Activated T-cell treated with anti-CD3 and anti-CD28 coated beads for 1 hour (primary cell): ENCODE data around the gene PCDHB3.
"Not testable (repeated sequence)": the region's sequence is repeated elsewhere in the genome, so short reads cannot be mapped to it uniquely, and the experiment has no call there.

Experiments
- DNase-seq: peaks from one replicate; pipeline ENCODE4 v3.0.0-alpha.2; 2020; ENCODE audit warnings: low read depth

The PCDHB3 gene

DNA sequence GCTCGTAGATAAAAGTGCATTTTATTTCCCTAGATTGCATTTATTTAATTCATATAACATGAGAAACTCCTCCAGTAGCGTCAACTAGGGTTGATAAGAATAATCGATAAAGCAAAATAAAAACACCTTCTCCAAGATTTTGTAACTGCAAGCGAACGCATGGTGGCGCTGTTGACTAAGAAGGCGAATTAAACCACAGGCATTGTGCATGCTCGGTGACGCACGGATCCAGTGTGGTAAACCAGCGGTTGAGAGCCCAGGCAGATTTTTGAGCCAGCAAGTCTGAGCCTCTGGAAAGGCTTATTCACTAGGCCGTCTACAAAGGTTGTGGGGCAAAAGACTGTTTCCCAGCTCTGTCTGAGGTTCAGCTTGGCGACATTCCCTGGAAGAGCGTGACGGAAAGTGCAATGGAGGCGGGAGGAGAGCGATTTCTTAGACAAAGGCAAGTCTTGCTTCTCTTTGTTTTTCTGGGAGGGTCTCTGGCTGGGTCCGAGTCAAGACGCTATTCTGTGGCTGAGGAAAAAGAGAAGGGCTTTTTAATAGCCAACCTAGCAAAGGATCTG lies at the start of gene PCDHB3:
PCDHB3 (plus strand) TSS at position 231 of the 563 bp plus-strand sequence; CDS start at position 408, 177 bp downstream.
- DNase-seq: no peak

DNA sequence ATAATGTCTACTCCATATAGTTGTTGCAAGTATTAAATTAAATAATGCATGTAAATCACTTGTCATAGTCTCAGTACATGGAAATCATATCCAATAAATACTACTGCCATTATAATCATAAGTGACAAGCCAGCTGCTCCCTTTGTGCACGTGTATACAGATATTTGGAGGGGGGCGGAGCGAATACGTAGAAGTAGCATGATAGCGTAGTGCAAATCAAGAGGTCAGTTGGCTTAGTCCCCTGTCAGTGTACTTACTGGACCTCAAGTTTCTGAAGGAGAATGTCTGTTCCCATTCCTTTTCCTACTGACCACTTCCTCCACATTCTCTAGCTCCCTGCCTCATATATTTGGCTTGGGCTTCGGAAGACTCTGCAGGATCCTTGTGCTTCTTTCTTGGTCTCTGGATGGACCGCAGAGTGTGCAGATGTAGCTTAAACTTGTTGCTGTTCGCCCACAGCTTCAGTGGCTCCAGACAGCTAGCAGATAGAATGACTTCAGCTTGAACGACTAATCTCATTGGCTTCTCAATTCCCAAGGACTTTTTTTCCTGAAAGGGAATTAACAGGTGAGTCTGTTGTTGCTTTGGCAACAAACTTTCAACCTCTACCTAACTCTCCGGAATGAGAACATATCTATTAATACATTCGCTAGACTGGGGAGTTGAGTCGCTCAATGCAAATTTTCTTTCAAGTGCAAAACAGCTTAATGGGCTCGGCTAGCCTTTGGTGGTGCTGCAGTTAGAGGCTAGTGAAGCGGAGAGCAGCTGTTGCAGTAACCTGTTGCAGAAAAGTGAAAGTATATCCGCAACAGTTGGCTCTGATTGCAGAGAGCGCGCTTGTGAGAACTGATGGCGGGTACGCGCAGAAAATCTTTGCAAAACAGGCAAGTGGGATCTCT lies 49.4 kb upstream of the PCDHB3 start, which contains the start of gene PCDHB1:
PCDHB1 (plus strand) TSS at position 753 of the 899 bp plus-strand sequence; CDS start at position 850, 97 bp downstream.
- no peak for DNase-seq

DNA sequence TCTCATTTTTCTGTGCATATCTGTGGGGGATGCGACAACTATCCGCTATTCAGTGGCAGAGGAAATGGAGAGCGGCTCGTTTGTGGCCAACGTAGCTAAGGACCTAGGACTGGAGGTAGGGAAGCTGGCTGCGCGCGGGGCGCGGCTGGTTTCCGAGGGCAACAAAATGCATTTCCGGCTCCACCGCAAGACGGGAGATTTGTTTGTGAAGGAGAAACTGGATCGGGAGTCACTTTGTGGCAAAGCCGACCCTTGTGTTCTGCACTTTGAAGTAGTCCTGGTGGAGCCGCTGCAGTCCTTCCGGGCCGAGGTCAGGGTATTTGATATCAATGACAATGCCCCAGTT lies 48.8 kb upstream of the PCDHB3 start:
- DNase-seq: no peak

DNA sequence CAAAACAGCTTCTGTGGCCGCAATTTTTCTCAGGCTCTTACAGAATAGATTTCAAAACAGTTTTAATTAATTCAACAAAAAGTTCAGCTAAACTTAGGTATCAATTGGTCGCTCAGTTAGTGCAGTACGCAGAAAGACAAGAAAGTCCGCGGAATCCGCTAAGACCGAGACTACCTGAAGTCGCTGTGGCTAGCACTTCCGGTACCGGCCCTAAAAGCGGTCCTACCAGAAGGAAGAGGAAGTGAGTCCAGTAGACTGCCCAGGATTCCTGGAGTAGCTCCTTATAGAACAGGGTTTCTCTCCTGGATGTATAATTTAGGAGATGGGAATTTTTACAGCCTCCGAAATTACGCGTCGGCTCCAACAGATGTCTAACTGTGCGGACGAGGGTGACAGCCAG lies 22.4 kb upstream of the PCDHB3 start:
- no peak for DNase-seq

DNA sequence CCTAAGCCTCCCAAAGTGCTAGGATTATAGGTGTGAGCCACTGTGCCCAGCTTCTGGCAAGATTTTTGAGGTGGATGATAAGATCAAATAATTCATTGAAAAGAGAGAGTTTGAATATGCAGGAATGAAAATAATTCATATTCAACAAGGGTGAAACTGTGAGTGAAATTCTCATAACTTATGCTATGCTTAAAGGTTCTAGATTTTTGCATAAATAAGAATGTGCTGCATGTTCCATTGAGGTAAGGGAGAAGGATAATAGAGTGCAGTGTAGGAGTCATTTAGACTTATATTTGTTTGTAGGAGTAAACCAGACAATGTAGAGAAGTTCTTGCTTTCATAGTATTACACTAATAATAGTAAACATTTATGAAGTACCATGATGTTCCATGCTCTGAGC lies 18.0 kb upstream of the PCDHB3 start:
- no peak for DNase-seq

DNA sequence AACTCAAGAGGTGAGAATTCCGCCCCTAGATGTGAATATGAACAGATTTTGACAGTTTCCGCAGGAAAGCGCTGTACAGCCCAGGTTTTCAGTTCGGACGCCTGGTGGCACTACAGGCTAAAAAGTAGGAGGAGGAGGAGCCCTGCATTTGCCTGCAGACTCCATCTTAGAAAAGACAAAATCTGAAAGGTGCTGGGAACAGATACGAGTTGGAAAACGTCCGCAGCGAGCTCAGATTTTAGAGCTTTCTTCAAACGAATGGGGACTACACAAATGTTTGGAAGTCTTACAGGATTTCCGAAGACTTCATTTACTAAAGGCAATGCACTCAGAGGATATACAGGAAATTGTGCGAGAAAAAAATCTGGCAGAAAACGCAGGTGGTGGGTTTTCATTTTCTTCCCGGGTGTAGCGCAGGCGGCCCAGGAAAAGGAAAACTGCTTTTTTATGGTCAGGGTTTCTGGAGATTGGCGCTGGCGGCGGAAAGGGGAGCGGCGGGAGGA lies 15.7 kb upstream of the PCDHB3 start:
- DNase-seq: peak; percentile 5

DNA sequence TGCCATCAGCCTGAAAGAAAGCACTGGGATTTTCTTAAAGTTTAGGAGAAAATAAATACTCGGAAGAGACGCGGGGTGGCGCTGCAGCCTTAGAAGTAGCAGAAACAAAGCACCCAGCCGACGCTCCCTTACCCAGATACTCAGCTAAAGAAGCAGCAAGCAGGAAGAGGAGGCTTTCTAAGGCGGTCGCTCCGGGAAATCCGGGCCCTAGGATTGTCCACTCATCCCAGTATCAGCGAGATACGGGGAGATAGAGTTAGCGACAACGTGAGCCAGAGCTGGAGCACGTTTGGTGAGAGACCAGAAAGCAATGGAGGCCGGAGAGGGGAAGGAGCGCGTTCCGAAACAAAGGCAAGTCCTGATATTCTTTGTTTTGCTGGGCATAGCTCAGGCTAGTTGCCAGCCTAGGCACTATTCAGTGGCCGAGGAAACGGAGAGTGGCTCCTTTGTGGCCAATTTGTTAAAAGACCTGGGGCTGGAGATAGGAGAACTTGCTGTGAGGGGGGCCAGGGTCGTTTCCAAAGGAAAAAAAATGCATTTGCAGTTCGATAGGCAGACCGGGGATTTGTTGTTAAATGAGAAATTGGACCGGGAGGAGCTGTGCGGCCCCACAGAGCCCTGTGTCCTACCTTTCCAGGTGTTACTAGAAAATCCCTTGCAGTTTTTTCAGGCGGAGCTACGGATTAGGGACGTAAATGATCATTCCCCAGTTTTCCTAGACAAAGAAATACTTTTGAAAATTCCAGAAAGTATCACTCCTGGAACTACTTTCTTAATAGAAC lies 5.6 kb upstream of the PCDHB3 start, which contains the start of gene PCDHB2:
PCDHB2 (plus strand) TSS at position 135 of the 782 bp plus-strand sequence; CDS start at position 311, 176 bp downstream.
- no peak for DNase-seq

DNA sequence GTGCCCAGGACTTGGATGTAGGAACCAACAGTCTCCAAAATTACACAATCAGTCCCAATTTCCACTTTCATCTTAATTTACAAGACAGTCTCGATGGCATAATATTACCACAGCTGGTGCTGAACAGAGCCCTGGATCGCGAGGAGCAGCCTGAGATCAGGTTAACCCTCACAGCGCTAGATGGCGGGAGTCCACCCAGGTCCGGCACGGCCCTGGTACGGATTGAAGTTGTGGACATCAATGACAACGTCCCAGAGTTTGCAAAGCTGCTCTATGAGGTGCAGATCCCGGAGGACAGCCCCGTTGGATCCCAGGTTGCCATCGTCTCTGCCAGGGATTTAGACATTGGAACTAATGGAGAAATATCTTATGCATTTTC lies 5.0 kb upstream of the PCDHB3 start:
- no peak for DNase-seq

DNA sequence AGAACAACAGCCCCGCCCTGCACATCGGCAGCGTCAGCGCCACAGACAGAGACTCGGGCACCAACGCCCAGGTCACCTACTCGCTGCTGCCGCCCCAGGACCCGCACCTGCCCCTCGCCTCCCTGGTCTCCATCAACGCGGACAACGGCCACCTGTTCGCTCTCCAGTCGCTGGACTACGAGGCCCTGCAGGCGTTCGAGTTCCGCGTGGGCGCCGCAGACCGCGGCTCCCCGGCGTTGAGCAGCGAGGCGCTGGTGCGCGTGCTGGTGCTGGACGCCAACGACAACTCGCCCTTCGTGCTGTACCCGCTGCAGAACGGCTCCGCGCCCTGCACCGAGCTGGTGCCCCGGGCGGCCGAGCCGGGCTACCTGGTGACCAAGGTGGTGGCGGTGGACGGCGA lies 4.1 kb upstream of the PCDHB3 start:
- DNase-seq: not testable (repeated sequence)

DNA sequence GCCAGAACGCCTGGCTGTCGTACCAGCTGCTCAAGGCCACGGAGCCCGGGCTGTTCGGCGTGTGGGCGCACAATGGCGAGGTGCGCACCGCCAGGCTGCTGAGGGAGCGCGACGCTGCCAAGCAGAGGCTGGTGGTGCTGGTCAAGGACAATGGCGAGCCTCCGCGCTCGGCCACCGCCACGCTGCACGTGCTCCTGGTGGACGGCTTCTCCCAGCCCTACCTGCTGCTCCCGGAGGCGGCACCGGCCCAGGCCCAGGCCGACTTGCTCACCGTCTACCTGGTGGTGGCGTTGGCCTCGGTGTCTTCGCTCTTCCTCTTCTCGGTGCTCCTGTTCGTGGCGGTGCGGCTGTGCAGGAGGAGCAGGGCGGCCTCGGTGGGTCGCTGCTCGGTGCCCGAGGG lies 3.7 kb upstream of the PCDHB3 start:
- not testable (repeated sequence) for DNase-seq

DNA sequence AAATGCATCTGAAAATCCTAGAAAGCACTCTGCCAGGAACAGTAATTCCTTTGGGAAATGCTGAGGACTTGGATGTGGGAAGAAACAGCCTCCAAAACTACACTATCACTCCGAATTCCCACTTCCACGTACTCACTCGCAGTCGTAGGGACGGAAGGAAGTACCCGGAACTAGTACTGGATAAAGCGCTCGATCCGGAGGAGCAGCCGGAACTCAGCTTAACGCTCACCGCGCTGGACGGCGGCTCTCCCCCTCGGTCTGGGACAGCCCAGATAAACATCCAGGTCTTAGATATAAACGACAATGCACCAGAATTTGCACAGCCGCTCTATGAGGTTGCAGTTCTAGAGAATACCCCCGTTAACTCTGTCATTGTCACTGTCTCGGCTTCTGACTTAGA lies 786 bp downstream of the PCDHB3 start:
- DNase-seq: no peak

DNA sequence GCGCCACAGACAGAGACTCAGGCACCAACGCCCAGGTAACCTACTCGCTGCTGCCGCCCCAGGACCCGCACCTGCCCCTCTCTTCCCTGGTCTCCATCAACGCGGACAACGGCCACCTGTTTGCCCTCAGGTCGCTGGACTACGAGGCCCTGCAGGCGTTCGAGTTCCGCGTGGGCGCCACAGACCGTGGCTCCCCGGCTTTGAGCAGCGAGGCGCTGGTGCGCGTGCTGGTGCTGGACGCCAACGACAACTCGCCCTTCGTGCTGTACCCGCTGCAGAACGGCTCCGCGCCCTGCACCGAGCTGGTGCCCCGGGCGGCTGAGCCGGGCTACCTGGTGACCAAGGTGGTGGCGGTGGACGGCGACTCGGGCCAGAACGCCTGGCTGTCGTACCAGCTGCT lies 1.8 kb downstream of the PCDHB3 start:
- not testable (repeated sequence) for DNase-seq

DNA sequence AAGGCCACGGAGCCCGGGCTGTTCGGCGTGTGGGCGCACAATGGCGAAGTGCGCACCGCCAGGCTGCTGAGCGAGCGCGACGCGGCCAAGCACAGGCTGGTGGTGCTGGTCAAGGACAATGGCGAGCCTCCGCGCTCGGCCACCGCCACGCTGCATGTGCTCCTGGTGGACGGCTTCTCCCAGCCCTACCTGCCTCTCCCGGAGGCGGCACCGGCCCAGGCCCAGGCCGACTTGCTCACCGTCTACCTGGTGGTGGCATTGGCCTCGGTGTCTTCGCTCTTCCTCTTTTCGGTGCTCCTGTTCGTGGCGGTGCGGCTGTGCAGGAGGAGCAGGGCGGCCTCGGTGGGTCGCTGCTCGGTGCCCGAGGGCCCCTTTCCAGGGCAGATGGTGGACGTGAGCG lies 2.2 kb downstream of the PCDHB3 start:
- not testable (repeated sequence) for DNase-seq

DNA sequence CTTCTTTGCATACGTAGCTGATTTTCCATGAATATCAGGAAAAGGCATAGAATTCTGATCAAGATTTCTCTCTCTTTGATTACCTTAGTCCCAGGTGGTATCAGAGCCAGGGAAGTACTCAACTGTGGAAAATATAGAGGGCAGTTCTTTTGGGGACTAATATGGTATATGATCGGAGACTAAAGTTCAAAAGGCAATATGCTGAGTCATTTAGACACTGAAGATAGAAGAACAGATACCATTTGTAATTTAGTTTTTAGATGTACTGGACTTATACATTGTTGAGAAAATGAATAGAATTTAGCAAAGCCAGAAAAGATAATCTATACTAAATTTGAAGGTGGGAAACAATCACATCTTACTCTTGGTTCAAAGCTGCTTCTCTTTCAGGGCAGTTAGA lies 5.1 kb downstream of the PCDHB3 start:
- no peak for DNase-seq

DNA sequence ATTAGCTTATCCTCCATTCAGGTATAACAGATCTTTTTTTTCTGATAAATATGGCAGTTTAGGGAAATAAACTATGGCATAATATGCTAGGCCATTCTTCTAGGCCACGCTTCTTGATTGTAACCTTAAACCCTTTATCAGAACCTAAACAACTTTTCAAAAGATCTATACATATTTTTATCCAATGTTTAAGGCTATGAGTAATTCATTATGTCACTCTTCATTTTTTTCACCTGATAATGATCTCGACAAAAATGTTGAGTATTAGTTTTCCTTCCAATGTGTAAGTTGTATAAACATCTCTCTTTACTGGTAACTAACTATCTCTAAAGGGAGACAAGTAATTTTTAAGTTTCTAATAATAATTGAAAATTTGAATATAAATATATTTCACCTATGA lies 19.0 kb downstream of the PCDHB3 start:
- no peak for DNase-seq

DNA sequence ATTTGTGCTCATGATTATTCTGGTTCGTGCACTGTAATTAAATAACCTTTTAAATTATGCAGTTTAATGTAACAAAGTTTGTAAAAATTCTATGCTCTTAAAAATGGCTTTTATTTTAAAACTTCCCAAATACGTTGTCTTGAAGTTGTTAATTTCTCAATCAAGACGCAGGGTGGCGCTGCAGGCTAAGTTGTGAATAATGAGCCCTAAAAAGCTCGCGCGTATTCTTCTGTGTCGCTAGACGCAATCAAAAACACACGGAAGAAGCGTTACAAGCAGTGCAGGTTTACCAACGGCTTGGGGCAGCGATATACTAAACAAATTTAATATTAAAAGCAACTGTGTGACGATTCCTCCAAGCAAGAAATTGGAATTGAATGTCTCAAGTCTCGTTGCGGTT lies 21.3 kb downstream of the PCDHB3 start, which contains the start of gene PCDHB4:
PCDHB4 (plus strand) TSS at position 256 of the 400 bp plus-strand sequence. CDS start 181 bp downstream, outside the sequence.
- no peak for DNase-seq

DNA sequence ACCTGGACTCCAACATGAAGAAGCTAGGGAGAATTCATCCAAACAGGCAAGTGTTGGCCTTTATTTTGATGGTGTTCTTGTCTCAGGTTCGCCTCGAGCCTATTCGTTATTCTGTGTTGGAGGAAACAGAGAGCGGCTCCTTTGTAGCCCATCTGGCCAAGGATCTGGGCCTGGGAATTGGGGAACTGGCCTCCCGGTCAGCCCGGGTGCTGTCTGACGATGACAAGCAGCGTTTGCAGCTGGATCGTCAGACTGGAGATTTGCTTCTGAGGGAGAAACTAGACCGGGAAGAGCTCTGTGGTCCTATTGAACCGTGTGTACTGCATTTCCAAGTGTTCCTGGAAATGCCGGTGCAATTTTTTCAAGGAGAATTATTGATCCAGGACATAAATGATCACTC lies 21.7 kb downstream of the PCDHB3 start:
- DNase-seq: no peak

DNA sequence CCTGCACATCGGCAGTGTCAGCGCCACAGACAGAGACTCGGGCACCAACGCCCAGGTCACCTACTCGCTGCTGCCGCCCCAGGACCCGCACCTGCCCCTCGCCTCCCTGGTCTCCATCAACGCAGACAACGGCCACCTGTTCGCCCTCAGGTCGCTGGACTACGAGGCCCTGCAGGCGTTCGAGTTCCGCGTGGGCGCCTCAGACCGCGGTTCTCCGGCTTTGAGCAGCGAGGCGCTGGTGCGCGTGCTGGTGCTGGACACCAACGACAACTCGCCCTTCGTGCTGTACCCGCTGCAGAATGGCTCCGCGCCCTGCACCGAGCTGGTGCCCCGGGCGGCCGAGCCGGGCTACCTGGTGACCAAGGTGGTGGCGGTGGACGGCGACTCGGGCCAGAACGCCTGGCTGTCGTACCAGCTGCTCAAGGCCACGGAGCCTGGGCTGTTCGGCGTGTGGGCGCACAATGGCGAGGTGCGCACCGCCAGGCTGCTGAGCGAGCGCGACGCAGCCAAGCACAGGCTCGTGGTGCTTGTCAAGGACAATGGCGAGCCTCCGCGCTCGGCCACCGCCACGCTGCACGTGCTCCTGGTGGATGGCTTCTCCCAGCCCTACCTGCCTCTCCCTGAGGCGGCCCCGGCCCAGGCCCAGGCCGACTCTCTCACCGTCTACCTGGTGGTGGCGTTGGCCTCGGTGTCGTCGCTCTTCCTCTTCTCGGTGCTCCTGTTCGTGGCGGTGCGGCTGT lies 23.3 kb downstream of the PCDHB3 start:
- DNase-seq: not testable (repeated sequence)

DNA sequence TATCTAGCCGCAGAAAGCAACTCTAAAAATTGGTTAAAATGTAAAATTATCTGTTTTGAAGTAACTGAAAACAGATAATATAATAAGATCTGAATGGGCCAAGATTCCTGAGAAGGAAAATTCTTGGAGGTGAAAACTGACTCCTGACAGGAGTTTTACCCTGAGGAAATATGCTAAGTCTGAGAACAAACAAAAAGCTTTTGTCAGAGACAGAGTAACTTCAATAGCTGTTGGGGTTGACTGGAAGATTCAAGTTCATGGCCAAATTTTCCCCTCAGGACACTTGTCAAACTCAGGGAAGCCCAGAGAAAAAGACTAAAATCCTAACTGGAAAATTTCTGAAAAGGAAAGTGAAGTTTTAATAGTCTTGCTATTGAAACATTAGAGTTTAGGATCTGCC lies 27.0 kb downstream of the PCDHB3 start:
- no peak for DNase-seq

DNA sequence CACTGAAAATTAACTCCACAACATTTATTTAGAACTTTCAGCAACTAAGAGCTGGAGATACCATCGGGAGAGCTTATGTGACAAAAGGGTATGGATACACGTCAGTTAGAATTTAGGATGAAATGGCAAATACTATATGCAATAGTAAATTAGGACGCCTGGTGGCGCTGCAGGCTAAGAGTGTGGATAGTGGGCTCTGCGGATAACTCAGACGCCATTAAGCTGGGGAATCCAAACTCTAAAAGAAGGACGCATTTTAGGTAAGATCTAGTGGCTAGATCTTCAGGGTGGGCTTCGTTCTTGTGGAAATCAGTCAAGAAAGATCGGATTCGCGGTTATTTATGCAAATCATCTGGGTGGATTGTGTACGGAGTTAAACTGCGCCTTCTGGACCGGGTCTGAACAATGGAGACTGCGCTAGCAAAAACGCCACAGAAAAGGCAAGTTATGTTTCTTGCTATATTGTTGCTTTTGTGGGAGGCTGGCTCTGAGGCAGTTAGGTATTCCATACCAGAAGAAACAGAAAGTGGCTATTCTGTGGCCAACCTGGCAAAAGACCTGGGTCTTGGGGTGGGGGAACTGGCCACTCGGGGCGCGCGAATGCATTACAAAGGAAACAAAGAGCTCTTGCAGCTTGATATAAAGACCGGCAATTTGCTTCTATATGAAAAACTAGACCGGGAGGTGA lies 34.9 kb downstream of the PCDHB3 start, which contains the start of gene PCDHB5:
PCDHB5 (plus strand) TSS at position 177 of the 688 bp plus-strand sequence; CDS start at position 406, 229 bp downstream.
- no peak for DNase-seq
